Neural progenitor cell (in vitro differentiated cells): ENCODE results near the gene MIF4GD. TPM values are rescaled to one million over a fixed set of nuclear protein-coding genes. Genes with fewer than 3 reads are reported as not detected.
A peak's percentile ranks its signal among the peaks of the same experiment; 100 is the strongest.

Source experiments
- DNase-seq: peaks from one replicate; pipeline ENCODE4 v3.0.0-alpha.2; 2016; ENCODE audit warnings: low spot score
- H2AFZ ChIP-seq: fragments of 200-600 bp; sonication (generic); replicated peaks from 2 replicates; pipeline ENCODE4 v1.6.1; 2016; ENCODE audit warnings: antibody characterized with exemption
- H3F3A ChIP-seq: fragments of 200-600 bp; sonication (generic); 2 replicates; pipeline ENCODE4 v1.6.1; 2016; ENCODE audit warnings: antibody characterized with exemption, low read depth
- H3K27ac ChIP-seq: fragments of 200-600 bp; sonication (generic); 2 replicates; pipeline ENCODE4 v1.5.1; 2016; ENCODE audit warnings: mild to moderate bottlenecking
- H3K27me3 ChIP-seq: fragments of 200-600 bp; sonication (generic); 2 replicates; pipeline ENCODE4 v1.6.1; 2016; ENCODE audit warnings: mild to moderate bottlenecking, moderate library complexity
- H3K36me3 ChIP-seq: fragments of 200-600 bp; sonication (generic); 2 replicates; pipeline ENCODE4 v1.5.1; 2016
- H3K4me1 ChIP-seq: fragments of 200-600 bp; sonication (generic); 2 replicates; pipeline ENCODE4 v1.6.1; 2016; ENCODE audit warnings: mixed run types
- H3K4me2 ChIP-seq: fragments of 200-600 bp; sonication (generic); 2 replicates; pipeline ENCODE4 v1.6.1; 2016
- H3K4me3 ChIP-seq: fragments of 200-600 bp; sonication (generic); 2 replicates; pipeline ENCODE4 v1.5.1; 2016
- H3K79me2 ChIP-seq: fragments of 200-600 bp; sonication (generic); 2 replicates; pipeline ENCODE4 v1.6.1; 2016; ENCODE audit warnings: low read depth
- H3K9ac ChIP-seq: fragments of 200-600 bp; sonication (generic); 2 replicates; pipeline ENCODE4 v1.6.1; 2016
- H3K9me3 ChIP-seq: fragments of 200-600 bp; sonication (generic); 2 replicates; pipeline ENCODE4 v1.5.1; 2016; ENCODE audit warnings: low read depth
- H4K20me1 ChIP-seq: fragments of 200-600 bp; sonication (generic); 2 replicates; pipeline ENCODE4 v1.6.1; 2016; ENCODE audit warnings: low read depth
- H3K27ac Mint-ChIP-seq: 3 replicates; pipeline ENCODE4 v1.8.0; 2021; ENCODE audit warnings: mixed read lengths
- H3K27me3 Mint-ChIP-seq: 2 replicates; pipeline ENCODE4 v1.8.0; 2022; ENCODE audit warnings: low read depth, mild to moderate bottlenecking, inconsistent platforms, moderate library complexity, mixed read lengths; ENCODE audit not compliant: insufficient read depth
- H3K36me3 Mint-ChIP-seq: 3 replicates; pipeline ENCODE4 v1.8.0; 2021; ENCODE audit warnings: mixed read lengths
- H3K4me1 Mint-ChIP-seq: 3 replicates; pipeline ENCODE4 v1.8.0; 2021; ENCODE audit warnings: mixed read lengths
- H3K4me3 Mint-ChIP-seq: 3 replicates; pipeline ENCODE4 v1.8.0; 2021; ENCODE audit warnings: mild to moderate bottlenecking, moderate library complexity, mixed read lengths
- H3K9me3 Mint-ChIP-seq: 3 replicates; pipeline ENCODE4 v1.8.0; 2020; ENCODE audit warnings: mixed read lengths
- EZH2 ChIP-seq: fragments of 200-600 bp; sonication (generic); IDR thresholded peaks from 2 replicates; pipeline ENCODE4 v1.6.1; 2017; ENCODE audit warnings: antibody characterized with exemption, mild to moderate bottlenecking, moderate library complexity
- EZH2phosphoT487 ChIP-seq: fragments of 200-600 bp; sonication (generic); IDR thresholded peaks from 2 replicates; pipeline ENCODE4 v1.6.1; 2017; ENCODE audit warnings: antibody characterized with exemption
- total RNA-seq: library from RNA; depleted of rRNA; stranded (reverse); fragments of >200 nt; gene quantifications from 2 replicates; pipeline ENCODE4 v1.2.3, GENCODE V29; 2015; ENCODE audit warnings: low replicate concordance
- TF ChIP-seq, protein P1 (sequence below): fragments of 200-600 bp; sonication (generic); IDR thresholded peaks from 2 replicates; pipeline ENCODE4 v1.5.1; 2017; ENCODE audit warnings: antibody characterized with exemption, mild to moderate bottlenecking

Gene MIF4GD
- total RNA-seq, 1 donor from 2014 or later = 17.7 TPM

DNA sequence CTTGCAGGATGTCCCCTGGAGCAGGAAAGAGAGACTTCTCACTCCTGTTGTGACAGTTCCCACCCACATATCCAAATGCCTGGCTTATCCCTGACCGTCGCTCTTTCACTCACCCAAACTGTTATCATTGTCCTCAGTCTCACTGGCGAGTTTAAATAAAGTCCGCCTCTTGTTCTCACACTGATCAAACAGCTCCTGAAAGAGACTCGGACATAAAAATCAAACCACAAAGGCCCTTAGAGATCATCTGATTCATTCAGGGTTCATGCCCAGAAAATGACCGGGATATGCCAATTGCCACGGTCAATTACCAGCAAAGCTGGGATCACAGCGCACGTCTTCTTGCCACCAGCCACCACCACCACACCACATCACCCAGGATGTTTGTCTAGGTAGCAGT is 29.5 kb downstream of the MIF4GD start:
- Histone ChIP-seq H3K9ac (no peak overlapping the region), H2AFZ (no peak overlapping the region), H3K27me3 (no peaks in the 10 kb centered on the region), H3K4me2 (no peak overlapping the region), H3K27ac (no peak overlapping the region), H3K4me1 (no peaks in the 10 kb centered on the region), H3K9me3 (no peaks in the 10 kb centered on the region), H3K79me2 (peaks cover under 1% of the 10 kb centered on the region), H4K20me1 (peaks cover 8% of the 10 kb centered on the region), H3K4me3 (no peak overlapping the region), H3K36me3 (no peaks in the 10 kb centered on the region), H3F3A (peaks cover 33% of the 10 kb centered on the region)
- peaks cover 11% of the 10 kb centered on the region for H3K27me3 Mint-ChIP-seq
- H3K4me1 Mint-ChIP-seq = no peaks in the 10 kb centered on the region
- H3K27ac Mint-ChIP-seq = no peak overlapping the region
- H3K4me3 Mint-ChIP-seq = no peak overlapping the region
- no peak for DNase-seq
- TF ChIP-seq EZH2 (no peak), EZH2phosphoT487 (no peak)
- TF ChIP-seq, protein P1, sequence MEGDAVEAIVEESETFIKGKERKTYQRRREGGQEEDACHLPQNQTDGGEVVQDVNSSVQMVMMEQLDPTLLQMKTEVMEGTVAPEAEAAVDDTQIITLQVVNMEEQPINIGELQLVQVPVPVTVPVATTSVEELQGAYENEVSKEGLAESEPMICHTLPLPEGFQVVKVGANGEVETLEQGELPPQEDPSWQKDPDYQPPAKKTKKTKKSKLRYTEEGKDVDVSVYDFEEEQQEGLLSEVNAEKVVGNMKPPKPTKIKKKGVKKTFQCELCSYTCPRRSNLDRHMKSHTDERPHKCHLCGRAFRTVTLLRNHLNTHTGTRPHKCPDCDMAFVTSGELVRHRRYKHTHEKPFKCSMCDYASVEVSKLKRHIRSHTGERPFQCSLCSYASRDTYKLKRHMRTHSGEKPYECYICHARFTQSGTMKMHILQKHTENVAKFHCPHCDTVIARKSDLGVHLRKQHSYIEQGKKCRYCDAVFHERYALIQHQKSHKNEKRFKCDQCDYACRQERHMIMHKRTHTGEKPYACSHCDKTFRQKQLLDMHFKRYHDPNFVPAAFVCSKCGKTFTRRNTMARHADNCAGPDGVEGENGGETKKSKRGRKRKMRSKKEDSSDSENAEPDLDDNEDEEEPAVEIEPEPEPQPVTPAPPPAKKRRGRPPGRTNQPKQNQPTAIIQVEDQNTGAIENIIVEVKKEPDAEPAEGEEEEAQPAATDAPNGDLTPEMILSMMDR = no peak
- H3K9me3 Mint-ChIP-seq = no peaks in the 10 kb centered on the region
- peaks cover 23% of the 10 kb centered on the region for H3K36me3 Mint-ChIP-seq

DNA sequence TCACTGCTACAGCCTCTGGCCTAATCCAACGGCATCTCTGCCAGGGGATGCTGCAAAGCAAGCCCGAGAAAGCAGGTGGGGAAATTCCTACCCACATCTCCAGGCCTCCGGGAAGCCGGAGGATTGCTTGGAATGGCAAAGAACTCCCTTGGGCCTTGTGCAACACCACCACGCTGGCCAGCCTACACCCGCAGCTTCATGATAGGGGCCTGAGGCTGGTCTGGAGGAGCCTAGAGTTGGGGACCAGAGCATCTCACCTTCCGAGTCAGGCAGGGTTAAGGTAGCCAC is 29.9 kb downstream of the MIF4GD start:
- Histone ChIP-seq H4K20me1 (peaks cover 8% of the 10 kb centered on the region), H2AFZ (no peak overlapping the region), H3K79me2 (no peaks in the 10 kb centered on the region), H3K27me3 (no peaks in the 10 kb centered on the region), H3K9ac (no peak overlapping the region), H3K27ac (peak overlapping the region; percentile 49), H3F3A (peaks cover 33% of the 10 kb centered on the region), H3K36me3 (no peaks in the 10 kb centered on the region), H3K4me3 (no peak overlapping the region), H3K4me1 (no peaks in the 10 kb centered on the region), H3K9me3 (no peaks in the 10 kb centered on the region), H3K4me2 (no peak overlapping the region)
- Mint-ChIP-seq H3K27me3 (peaks cover 11% of the 10 kb centered on the region), H3K4me3 (no peak overlapping the region), H3K4me1 (no peaks in the 10 kb centered on the region), H3K9me3 (no peaks in the 10 kb centered on the region), H3K27ac (peak overlapping the region; percentile 60), H3K36me3 (peaks cover 27% of the 10 kb centered on the region)
- no peak for DNase-seq
- TF ChIP-seq, protein P1 = no peak
- TF ChIP-seq EZH2phosphoT487 (no peak), EZH2 (no peak)

DNA sequence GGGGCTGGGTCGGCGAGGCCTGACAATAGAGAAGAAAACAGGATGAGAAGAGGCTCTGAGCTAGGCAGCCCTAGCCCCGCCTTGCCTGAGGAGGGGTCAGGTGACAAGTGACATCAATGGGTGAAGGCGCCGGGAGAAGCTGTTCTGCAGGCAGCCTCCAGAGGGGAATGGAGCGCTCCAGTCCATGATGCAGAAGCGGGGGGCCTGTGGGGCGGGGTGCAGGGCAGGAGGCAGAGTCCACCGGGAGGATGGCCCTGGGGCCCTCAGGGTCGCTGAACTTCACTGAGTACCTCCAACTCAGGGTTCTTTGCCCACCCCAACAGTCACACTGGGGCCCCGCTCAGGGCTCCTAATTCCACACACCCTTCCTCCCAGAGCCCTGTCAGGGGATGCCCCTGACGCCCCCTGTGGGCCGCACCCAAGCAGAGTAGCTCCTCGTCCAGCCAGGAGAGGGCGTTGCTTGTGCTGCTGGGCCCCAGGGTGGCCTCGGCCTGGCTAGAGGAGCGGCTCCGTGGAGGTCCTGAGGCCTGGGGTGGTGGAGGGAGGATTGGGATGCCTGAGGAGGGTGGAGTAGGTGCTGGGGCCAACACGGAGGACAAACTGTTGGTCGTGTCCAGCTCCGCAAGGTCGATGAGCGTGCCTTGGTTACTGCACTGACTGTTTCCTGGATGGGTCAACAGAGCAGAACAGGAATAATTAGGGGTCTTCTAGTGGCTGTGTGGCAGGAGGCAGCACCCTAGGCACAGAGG is 30.5 kb downstream of the MIF4GD start:
- no peak overlapping the region for H3K9ac ChIP-seq
- no peak overlapping the region for H2AFZ ChIP-seq
- H4K20me1 ChIP-seq = peaks cover 8% of the 10 kb centered on the region
- H3K79me2 ChIP-seq = no peaks in the 10 kb centered on the region
- H3K9me3 ChIP-seq = no peaks in the 10 kb centered on the region
- H3K27me3 ChIP-seq = no peaks in the 10 kb centered on the region
- Mint-ChIP-seq H3K9me3 (no peaks in the 10 kb centered on the region), H3K36me3 (peaks cover 28% of the 10 kb centered on the region), H3K4me1 (no peaks in the 10 kb centered on the region), H3K4me3 (no peak overlapping the region), H3K27me3 (peaks cover 11% of the 10 kb centered on the region), H3K27ac (peak overlapping the region; percentile 60)
- H3K27ac ChIP-seq = peak overlapping the region; percentile 49
- H3K4me3 ChIP-seq = no peak overlapping the region
- H3K4me2 ChIP-seq = peak overlapping the region; percentile 39
- H3F3A ChIP-seq = peaks cover 33% of the 10 kb centered on the region
- no peaks in the 10 kb centered on the region for H3K36me3 ChIP-seq
- TF ChIP-seq, protein P1 = peak; percentile 85
- no peak for TF ChIP-seq EZH2
- peak; percentile 88 for DNase-seq
- H3K4me1 ChIP-seq = no peaks in the 10 kb centered on the region
